Fibroblast of peridontal ligament (primary cell): ENCODE measurements around the gene THBS3.
"Not testable (repeated sequence)": the region's sequence is repeated elsewhere in the genome, so short reads cannot be mapped to it uniquely, and the experiment has no call there.

Source experiments
- DNase-seq: peaks from one replicate; pipeline ENCODE4 v3.0.0-alpha.2; 2010; ENCODE audit errors: extremely low read depth

The THBS3 gene

GRCh38 chr1:155206891-155207805, 549 bp downstream of the THBS3 start:
- peak; percentile 80 for DNase-seq

GRCh38 chr1:155205969-155206593, 1.6 kb downstream of the THBS3 start:
- DNase-seq: no peak

GRCh38 chr1:155205035-155205434, 2.7 kb downstream of the THBS3 start:
- DNase-seq: no peak

- no peak for DNase-seq
Measured at GRCh38 chr1:155202731-155203515, 4.8 kb downstream of the THBS3 start.

DNA sequence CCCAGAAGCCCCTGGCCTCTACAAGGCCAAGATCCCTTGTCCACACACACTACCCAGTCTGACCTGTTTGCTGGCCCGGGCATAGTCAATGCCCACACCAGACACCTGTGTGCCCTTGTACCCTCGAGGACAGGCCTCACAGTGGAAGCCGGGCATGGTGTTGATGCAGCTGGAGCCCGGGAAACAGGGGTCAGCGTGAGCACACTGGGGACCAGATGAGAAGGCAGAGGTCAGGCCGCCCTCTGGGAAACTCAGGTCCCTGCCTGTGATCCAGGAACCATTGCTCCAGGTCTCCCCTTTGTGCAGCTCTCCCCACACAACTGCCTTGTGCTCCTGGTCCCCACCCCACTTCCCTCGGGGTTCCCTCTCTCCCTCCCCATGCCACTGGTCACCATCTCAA, 5.5 kb downstream of the THBS3 start:
- no peak for DNase-seq

GRCh38 chr1:155200920-155201319, 6.8 kb downstream of the THBS3 start:
- DNase-seq: no peak

GRCh38 chr1:155199792-155200191, 7.9 kb downstream of the THBS3 start:
- DNase-seq: no peak

- no peak for DNase-seq
Measured at GRCh38 chr1:155198547-155198906, 9.2 kb downstream of the THBS3 start.

GRCh38 chr1:155197901-155198546, 9.7 kb downstream of the THBS3 start:
- no peak for DNase-seq

DNA sequence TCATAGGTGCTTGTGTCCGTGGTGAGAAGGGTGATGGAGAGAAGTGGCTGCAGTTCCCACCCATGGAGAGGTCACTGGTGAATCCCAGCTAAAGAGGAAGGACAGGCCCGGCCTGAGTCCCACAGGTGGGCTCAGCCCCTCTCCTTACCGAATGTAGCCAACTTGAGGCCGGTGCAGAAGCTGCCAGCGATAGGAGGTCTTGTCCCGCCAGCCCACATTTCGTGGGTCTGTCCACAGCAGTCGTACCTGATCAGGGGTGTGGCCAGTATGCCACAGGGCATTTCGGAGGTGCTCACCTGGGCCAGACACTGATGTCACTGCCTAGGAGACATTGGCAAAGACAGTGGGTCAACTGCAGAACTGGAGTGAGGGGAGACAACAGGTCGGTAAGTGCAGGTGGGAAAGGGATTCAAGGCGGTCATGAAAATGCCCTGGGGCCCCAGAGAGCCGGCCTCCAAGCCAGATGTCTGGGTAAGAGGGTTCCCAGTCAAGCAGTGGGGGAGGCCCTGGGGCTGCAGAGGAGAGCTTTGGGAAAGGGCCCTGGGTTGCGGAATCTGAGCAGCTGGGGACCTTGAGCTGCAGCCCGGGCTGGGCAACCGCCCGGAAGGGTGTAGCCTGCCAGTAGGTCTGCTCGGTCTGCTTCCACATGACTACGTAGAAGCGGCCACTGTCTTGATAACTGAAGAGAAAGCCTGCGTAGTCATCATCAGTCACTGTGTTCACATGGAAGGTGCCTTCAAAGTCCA, 10.6 kb downstream of the THBS3 start:
- DNase-seq: no peak

GRCh38 chr1:155196103-155196892, 11.4 kb downstream of the THBS3 start:
- no peak for DNase-seq

DNA sequence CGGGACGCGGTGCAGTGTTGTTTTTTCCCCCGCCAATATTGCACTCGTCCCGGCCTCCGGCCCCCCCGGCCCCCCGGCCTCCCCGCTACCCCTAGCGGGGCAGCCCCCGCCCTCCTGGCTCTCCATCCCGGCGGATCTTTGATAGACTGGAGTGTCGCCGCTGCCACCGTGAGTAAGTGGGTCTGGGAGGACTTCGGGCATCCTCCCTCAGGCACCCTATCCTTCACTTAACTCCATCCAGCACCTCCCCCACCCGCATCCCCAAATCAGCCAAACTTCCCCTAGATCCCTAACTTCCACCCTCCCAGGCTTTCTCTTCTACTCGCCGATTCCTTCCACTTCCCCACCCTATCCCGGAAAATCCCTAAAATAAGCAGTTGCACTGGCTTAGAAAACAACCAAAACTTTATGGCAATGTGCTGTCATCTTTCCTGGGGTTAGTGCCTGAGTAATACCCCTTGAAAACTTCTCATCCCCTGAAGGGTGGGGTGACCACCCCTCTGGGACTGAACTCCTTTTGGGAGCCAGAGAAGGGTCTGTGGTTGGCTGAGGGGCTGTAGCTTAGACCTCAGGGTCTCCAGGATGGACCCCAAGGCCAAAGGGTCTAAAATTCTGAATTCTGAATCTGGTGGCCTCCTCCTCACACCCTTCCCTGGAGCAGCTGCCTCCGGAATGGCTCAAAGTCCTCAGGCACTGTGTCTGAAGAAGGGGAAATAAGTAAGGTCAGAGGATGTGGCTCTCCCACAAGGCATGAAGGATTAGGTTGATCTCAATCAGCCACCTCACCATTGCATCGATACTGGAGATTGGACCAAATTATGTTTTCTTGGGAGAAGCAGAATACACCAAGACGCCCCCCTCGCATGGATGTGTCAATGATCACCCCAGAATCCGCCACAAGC, 12.2 kb downstream of the THBS3 start:
- peak; percentile 21 for DNase-seq

GRCh38 chr1:155193991-155194240, 13.8 kb downstream of the THBS3 start:
- not testable (repeated sequence) for DNase-seq

- peak; percentile 88 for DNase-seq
Measured at GRCh38 chr1:155193275-155193990, 14.3 kb downstream of the THBS3 start.

DNA sequence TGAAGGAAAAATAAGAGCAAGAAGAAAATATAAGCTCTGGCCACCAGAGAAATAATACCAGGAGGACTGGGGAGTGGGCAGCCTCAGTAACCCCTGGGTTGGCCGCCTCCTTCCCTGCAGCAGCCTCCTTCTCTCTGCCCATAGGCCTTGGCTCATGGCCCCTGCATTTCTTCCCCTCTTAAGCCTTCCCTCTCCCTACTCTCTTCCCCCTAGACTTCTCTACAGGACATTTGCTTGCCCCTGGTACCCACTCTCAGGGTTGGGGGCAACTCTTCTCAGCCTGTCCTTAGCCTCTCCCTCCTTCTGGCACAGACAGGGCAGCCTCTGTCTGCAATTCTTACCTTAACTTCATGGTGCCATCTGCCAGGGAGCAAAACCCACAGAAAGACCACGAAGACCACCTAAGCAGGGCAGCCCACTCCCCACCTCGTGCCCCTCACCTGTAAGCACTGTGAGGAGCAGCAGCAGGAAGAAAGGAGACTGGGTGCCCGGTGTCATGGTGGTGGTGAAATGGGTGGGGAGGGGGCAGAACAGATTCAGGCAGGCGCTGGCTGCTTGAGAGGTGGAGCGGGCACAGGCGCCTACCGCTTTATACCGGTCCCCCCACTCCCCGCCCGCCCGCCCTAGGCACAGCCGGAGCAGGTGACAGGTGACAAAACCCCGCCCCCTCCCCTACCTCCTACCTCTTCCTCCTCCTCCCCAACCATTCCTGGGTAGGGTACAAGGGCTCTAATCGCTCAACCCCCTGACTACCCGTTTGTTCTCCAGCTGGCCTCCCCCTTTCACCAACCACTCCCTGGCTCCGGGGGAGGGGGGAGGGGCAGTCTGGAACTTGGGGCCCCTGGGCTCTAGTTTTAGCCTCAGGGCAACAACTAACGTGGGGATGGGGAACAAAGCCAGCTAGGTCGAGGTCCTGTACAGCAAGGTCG, 15.1 kb downstream of the THBS3 start:
- DNase-seq: no peak

DNA sequence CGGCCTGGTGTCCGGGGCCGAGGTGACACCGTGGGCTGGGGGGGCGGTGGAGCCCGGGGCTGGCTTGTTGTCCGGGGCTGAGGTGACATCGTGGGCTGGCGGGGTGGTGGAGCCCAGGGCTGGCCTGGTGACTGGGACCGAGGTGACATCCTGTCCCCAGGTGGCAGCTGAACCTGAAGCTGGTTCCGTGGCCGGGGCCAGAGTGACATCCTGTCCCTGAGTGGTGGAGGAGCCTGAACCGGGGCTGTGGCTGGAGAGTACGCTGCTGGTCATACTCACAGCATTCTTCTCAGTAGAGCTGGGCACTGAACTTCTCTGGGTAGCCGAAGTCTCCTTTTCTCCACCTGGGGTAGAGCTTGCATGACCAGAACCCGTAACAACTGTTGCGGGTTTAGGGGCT, 15.8 kb downstream of the THBS3 start:
- DNase-seq: no peak

DNA sequence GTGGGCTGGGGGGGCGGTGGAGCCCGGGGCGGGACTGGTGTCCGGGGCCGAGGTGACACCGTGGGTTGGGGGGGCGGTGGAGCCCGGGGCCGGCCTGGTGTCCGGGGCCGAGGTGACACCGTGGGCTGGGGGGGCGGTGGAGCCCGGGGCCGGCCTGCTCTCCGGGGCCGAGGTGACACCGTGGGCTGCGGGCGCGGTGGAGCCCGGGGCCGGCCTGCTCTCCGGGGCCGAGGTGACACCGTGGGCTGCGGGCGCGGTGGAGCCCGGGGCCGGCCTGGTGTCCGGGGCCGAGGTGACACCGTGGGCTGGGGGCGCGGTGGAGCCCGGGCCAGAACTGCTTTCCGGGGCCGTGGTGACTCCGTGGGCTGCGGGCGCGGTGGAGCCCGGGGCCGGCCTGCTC, 17.8 kb downstream of the THBS3 start:
- not testable (repeated sequence) for DNase-seq

GRCh38 chr1:155188268-155188667, 19.4 kb downstream of the THBS3 start:
- DNase-seq: no peak
